Panc1 (cell line): ENCODE data around the gene SLIT1. TPM values are rescaled to one million over a fixed set of nuclear protein-coding genes. Genes with fewer than 3 reads are reported as not detected.

Experiments
- ATAC-seq: fragments of 200-7000 bp; cut with Tn5 transposase; 2 replicates; pipeline ENCODE4 v1.9.1; 2020; ENCODE audit warnings: mild to moderate bottlenecking, moderate library complexity
- BruUV-seq: library from RNA; stranded (reverse); fragments of 400-500 nt; replicated peaks from 2 replicates; lab custom pipeline; 2021; lab: Mats Ljungman, UMichigan
- CTCF ChIA-PET: fragments of 300-600 bp; sonication (Branson Sonifier 250); formaldehyde crosslinking; loops from one replicate; lab custom pipeline; 2022; ENCODE audit warnings: antibody characterized with exemption; lab: Charles Lee
- POLR2A ChIA-PET: fragments of 300-600 bp; sonication (Branson Sonifier 250); formaldehyde crosslinking; loops from one replicate; lab custom pipeline; 2022; ENCODE audit warnings: antibody characterized with exemption; lab: Charles Lee
- DNase-seq: peaks from one replicate; pipeline ENCODE4 v3.0.0-alpha.2; 2010; ENCODE audit warnings: low read depth, low spot score
- H3K27ac ChIP-seq: 2 replicates; pipeline ENCODE4 v1.5.1; 2011; ENCODE audit warnings: mild to moderate bottlenecking, low read length, inconsistent platforms
- H3K27me3 ChIP-seq: fragments of 200-500 bp; sonication (Bioruptor generic); 2 replicates; pipeline ENCODE4 v1.6.0; 2014; ENCODE audit warnings: low read length, inconsistent platforms; ENCODE audit not compliant: control insufficient read depth, insufficient read depth
- H3K36me3 ChIP-seq: fragments of 200-500 bp; sonication (Bioruptor generic); 2 replicates; pipeline ENCODE4 v1.5.1; 2014; ENCODE audit warnings: inconsistent platforms, mild to moderate bottlenecking, low read length, moderate library complexity; ENCODE audit not compliant: control insufficient read depth, insufficient read depth
- H3K4me1 ChIP-seq: 2 replicates; pipeline ENCODE4 v1.5.1; 2011; ENCODE audit warnings: inconsistent platforms, mild to moderate bottlenecking, low read length, moderate library complexity; ENCODE audit not compliant: control insufficient read depth, insufficient read depth
- H3K4me3 ChIP-seq, 2 experiments: 2 replicates each; pipeline ENCODE4 v1.5.1; 2011 to 2012; ENCODE audit warnings: low read depth in 2 of 2, low read length in 2 of 2, mild to moderate bottlenecking in 2 of 2, inconsistent platforms in 1 of 2, moderate library complexity in 1 of 2
- H3K9me3 ChIP-seq: fragments of 200-500 bp; sonication (Bioruptor generic); 2 replicates; pipeline ENCODE4 v1.5.1; 2014; ENCODE audit warnings: low read depth, mild to moderate bottlenecking, inconsistent platforms, low read length, moderate library complexity; ENCODE audit not compliant: control insufficient read depth, insufficient read depth
- POLR2AphosphoS5 ChIP-seq: IDR thresholded peaks from 2 replicates; pipeline ENCODE4 v1.6.1; 2012; ENCODE audit warnings: mild to moderate bottlenecking, low read depth, low read length, moderate library complexity
- REST ChIP-seq, 2 experiments: IDR thresholded peaks; 2 replicates each; pipeline ENCODE4 v1.6.1; 2011 to 2012; ENCODE audit warnings: low read depth in 2 of 2, control low read depth in 1 of 2, low read length in 1 of 2, mild to moderate bottlenecking in 1 of 2, moderate library complexity in 1 of 2; ENCODE audit not compliant: insufficient read depth in 1 of 2
- SIN3A ChIP-seq: IDR thresholded peaks from 2 replicates; pipeline ENCODE4 v1.6.1; 2012; ENCODE audit warnings: low read depth, mild to moderate bottlenecking, low read length, moderate library complexity, borderline replicate concordance; ENCODE audit not compliant: insufficient read depth
- TCF7L2 ChIP-seq: IDR thresholded peaks from 2 replicates; pipeline ENCODE4 v1.6.1; 2011; ENCODE audit warnings: mild to moderate bottlenecking, low read depth, low read length, inconsistent platforms
- in situ Hi-C: cut with HindIII; loops from 2 replicates; pipeline ENCODE4 v1.10.0; 2016; ENCODE audit warnings: low sequenced_read_pairs, low pct_unique_long_range_greater_than_20kb
- intact Hi-C: fragments of 100-400 bp; cut with micrococcal nuclease; formaldehyde crosslinking; loops from one replicate; pipeline ENCODE4 v1.10.0; 2022; ENCODE audit not compliant: unreplicated experiment
- total RNA-seq: library from RNA; stranded (reverse); gene quantifications from one replicate; pipeline ENCODE4 v1.2.1, GENCODE V29; 2021; ENCODE audit not compliant: unreplicated experiment
- TF ChIP-seq, protein P1 (sequence below): fragments of 450-650 bp; IDR thresholded peaks from 2 replicates; pipeline ENCODE4 v1.5.1; 2017; ENCODE audit warnings: mild to moderate bottlenecking

The SLIT1 gene
- total RNA-seq, 1 experiment from 2014 or later: 2.6 TPM

GRCh38 chr10:97215619-97216260 is 30.0 kb upstream of the SLIT1 start:
- H3K36me3 ChIP-seq: no peaks in the 10 kb centered on the region
- TF ChIP-seq TCF7L2 (no peak), REST (IDR thresholded peaks at IDR 0.05; ENCODE audit: insufficient read depth in 1 of 2, low read depth in 2 of 2, low read length in 1 of 2) (no peak), POLR2AphosphoS5 (no peak), SIN3A (no peak)
- TF ChIP-seq, protein P1, sequence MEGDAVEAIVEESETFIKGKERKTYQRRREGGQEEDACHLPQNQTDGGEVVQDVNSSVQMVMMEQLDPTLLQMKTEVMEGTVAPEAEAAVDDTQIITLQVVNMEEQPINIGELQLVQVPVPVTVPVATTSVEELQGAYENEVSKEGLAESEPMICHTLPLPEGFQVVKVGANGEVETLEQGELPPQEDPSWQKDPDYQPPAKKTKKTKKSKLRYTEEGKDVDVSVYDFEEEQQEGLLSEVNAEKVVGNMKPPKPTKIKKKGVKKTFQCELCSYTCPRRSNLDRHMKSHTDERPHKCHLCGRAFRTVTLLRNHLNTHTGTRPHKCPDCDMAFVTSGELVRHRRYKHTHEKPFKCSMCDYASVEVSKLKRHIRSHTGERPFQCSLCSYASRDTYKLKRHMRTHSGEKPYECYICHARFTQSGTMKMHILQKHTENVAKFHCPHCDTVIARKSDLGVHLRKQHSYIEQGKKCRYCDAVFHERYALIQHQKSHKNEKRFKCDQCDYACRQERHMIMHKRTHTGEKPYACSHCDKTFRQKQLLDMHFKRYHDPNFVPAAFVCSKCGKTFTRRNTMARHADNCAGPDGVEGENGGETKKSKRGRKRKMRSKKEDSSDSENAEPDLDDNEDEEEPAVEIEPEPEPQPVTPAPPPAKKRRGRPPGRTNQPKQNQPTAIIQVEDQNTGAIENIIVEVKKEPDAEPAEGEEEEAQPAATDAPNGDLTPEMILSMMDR: no peak
- no peaks in the 10 kb centered on the region for H3K27me3 ChIP-seq
- in situ Hi-C loops: no loop called here
- H3K4me3 ChIP-seq: no peak overlapping the region
- no TSS peak for BruUV-seq
- intact Hi-C loops: no loop called here
- H3K4me1 ChIP-seq: no peaks in the 10 kb centered on the region
- DNase-seq: no peak
- no peak for ATAC-seq
- ChIA-PET CTCF (no interaction called here), POLR2A (no interaction called here)
- H3K9me3 ChIP-seq: no peaks in the 10 kb centered on the region
- H3K27ac ChIP-seq: no peak overlapping the region

DNA sequence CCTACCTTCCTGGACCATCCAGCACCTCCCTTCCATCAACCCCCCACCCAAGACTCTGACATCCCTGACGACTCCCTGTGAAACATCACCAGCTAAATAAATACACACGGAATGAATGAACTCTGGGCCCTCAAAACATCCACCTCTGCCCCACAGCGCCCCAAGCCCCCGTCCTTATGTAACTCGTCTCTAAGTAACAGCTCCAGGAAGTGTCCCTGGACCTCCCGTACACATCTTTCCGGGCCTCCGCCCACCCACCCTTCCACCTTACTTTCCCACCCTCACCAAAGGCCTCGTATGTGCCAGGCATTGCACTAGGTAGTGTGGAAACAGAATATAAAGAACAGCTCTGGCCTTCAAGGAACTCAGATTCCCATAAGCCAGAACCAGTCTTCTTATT is 27.7 kb upstream of the SLIT1 start:
- no peak for DNase-seq
- Histone ChIP-seq H3K4me3 (no peak overlapping the region), H3K9me3 (no peaks in the 10 kb centered on the region), H3K27ac (no peak overlapping the region), H3K27me3 (no peaks in the 10 kb centered on the region), H3K36me3 (no peaks in the 10 kb centered on the region), H3K4me1 (no peaks in the 10 kb centered on the region)
- in situ Hi-C loops (no loop called here), intact Hi-C loops (loop anchor here (5.0 kb wide), 1 partner anchor 76 kb away; no protein-coding TSS in a partner anchor)
- TF ChIP-seq TCF7L2: no peak
- TF ChIP-seq REST (IDR thresholded peaks at IDR 0.05; ENCODE audit: insufficient read depth in 1 of 2, low read depth in 2 of 2, low read length in 1 of 2): no peak
- TF ChIP-seq, protein P1: no peak
- TF ChIP-seq POLR2AphosphoS5: no peak
- no peak for TF ChIP-seq SIN3A
- ChIA-PET CTCF (interaction anchor here (1.0 kb wide), 1 partner anchor 141 kb away, joined by 4 read pairs; no protein-coding TSS in a partner anchor), POLR2A (no interaction called here)
- ATAC-seq: no peak
- no TSS peak for BruUV-seq
